ENCODE data around the gene HLA-A. TPM values are rescaled to one million over a fixed set of nuclear protein-coding genes. Genes with fewer than 3 reads are reported as not detected.

Gene HLA-A
- total and polyA plus RNA-seq, 2 of the 13 experiments (the other 11 are each of a cell fraction or from before 2014, with no cell fraction given), result 345 to 527 TPM

DNA sequence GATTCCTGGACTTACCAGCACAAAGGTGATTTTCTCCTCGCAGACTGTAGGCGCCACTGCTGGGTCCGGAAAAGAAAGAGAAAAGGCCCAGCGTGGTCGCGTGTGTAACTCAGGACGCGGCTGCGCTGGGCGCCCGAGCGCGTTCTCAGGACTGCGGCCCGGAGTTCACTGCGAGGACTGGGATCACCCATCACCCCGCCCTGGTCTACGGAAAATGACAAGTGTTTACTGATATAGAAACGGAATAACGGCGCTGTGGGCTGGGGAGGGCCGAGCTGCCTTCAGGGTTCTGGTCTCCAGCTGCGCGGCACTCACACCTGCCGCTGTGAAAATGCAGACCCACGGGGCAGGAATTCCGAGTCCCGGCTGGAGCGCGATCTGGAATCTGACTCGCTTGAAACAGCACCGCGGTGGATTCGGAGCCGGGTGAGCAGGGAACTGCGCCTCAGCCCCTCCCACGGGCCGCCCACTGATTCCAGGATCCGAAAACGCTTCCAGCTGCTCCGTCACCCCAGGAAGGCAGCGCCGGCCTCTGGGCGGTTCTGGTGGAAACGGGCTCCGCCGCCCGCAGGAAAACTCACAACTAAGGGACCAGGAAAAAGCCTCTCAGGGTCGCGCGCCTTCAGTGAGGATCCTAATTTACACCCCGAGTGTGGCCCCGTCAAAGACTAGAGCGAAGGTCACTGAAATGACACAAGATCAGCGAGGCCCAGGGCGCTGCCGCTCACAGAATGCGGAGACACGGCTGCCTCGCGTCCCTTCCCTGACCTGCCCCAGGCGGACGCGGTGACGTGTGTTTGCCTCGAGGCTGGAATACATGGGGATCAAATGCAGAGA is 34.5 kb downstream of the HLA-A start (continued):
- peak; percentile 59; the same call in 1 of the 2 replicates for TF ChIP-seq ZNF564 (CRISPR knock-in tag; IDR thresholded peaks at IDR 0.05)
- no peak for TF ChIP-seq MBNL3 (CRISPR knock-in tag; conservative IDR thresholded peaks at IDR 0.05)
- no peak for TF ChIP-seq NFIC (IDR thresholded peaks at IDR 0.05; ENCODE audit: low read length)
- TF ChIP-seq TCF12 (IDR thresholded peaks at IDR 0.05), result no peak
- TF ChIP-seq TCF12 (CRISPR knock-in tag; IDR thresholded peaks at IDR 0.05), result no peak
- TF ChIP-seq, protein P1, sequence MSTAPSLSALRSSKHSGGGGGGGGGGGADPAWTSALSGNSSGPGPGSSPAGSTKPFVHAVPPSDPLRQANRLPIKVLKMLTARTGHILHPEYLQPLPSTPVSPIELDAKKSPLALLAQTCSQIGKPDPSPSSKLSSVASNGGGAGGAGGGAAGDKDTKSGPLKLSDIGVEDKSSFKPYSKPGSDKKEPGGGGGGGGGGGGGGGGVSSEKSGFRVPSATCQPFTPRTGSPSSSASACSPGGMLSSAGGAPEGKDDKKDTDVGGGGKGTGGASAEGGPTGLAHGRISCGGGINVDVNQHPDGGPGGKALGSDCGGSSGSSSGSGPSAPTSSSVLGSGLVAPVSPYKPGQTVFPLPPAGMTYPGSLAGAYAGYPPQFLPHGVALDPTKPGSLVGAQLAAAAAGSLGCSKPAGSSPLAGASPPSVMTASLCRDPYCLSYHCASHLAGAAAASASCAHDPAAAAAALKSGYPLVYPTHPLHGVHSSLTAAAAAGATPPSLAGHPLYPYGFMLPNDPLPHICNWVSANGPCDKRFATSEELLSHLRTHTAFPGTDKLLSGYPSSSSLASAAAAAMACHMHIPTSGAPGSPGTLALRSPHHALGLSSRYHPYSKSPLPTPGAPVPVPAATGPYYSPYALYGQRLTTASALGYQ (CRISPR knock-in tag; IDR thresholded peaks at IDR 0.05), result peak; percentile 67; the same call in 1 of the 2 replicates
- TF ChIP-seq ZNF383 (CRISPR knock-in tag; IDR thresholded peaks at IDR 0.05; ENCODE audit: borderline replicate concordance), result no peak
- TF ChIP-seq ZNF558 (CRISPR knock-in tag; IDR thresholded peaks at IDR 0.05; ENCODE audit: borderline replicate concordance), result no peak
- no peak for TF ChIP-seq TBL1XR1 (IDR thresholded peaks at IDR 0.05; ENCODE audit: borderline replicate concordance, low read length, partially characterized antibody)
- TF ChIP-seq, protein P2, sequence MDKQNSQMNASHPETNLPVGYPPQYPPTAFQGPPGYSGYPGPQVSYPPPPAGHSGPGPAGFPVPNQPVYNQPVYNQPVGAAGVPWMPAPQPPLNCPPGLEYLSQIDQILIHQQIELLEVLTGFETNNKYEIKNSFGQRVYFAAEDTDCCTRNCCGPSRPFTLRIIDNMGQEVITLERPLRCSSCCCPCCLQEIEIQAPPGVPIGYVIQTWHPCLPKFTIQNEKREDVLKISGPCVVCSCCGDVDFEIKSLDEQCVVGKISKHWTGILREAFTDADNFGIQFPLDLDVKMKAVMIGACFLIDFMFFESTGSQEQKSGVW (CRISPR knock-in tag; IDR thresholded peaks at IDR 0.05; ENCODE audit: borderline replicate concordance), result no peak
- no peak for TF ChIP-seq CCAR2 (optimal IDR thresholded peaks at IDR 0.05; ENCODE audit: low read depth, low read length)
- TF ChIP-seq ZNF563 (CRISPR knock-in tag; IDR thresholded peaks at IDR 0.05), result no peak
- peak; percentile 79 for TF ChIP-seq RBFOX2 (IDR thresholded peaks at IDR 0.05; ENCODE audit: low read depth, low read length)
- TF ChIP-seq, protein P3, sequence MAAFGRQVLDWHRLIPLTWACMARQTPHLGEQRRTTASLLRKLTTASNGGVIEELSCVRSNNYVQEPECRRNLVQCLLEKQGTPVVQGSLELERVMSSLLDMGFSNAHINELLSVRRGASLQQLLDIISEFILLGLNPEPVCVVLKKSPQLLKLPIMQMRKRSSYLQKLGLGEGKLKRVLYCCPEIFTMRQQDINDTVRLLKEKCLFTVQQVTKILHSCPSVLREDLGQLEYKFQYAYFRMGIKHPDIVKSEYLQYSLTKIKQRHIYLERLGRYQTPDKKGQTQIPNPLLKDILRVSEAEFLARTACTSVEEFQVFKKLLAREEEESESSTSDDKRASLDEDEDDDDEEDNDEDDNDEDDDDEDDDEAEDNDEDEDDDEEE (CRISPR knock-in tag; IDR thresholded peaks at IDR 0.05), result no peak
- no peak for TF ChIP-seq ZNF577 (CRISPR knock-in tag; IDR thresholded peaks at IDR 0.05; ENCODE audit: borderline replicate concordance, low read depth)
- TF ChIP-seq GABPA (IDR thresholded peaks at IDR 0.05; ENCODE audit: low read depth, low read length), result no peak
- no peak for TF ChIP-seq GABPA (CRISPR knock-in tag; IDR thresholded peaks at IDR 0.05; ENCODE audit: low read depth)
- TF ChIP-seq, protein P4, sequence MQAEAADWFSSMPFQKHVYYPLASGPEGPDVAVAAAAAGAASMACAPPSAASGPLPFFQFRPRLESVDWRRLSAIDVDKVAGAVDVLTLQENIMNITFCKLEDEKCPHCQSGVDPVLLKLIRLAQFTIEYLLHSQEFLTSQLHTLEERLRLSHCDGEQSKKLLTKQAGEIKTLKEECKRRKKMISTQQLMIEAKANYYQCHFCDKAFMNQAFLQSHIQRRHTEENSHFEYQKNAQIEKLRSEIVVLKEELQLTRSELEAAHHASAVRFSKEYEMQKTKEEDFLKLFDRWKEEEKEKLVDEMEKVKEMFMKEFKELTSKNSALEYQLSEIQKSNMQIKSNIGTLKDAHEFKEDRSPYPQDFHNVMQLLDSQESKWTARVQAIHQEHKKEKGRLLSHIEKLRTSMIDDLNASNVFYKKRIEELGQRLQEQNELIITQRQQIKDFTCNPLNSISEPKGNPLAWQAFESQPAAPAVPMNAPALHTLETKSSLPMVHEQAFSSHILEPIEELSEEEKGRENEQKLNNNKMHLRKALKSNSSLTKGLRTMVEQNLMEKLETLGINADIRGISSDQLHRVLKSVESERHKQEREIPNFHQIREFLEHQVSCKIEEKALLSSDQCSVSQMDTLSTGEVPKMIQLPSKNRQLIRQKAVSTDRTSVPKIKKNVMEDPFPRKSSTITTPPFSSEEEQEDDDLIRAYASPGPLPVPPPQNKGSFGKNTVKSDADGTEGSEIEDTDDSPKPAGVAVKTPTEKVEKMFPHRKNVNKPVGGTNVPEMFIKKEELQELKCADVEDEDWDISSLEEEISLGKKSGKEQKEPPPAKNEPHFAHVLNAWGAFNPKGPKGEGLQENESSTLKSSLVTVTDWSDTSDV (CRISPR knock-in tag; IDR thresholded peaks at IDR 0.05), result peak; percentile 61; the same call in 1 of the 2 replicates
- TF ChIP-seq ZNF790 (CRISPR knock-in tag; IDR thresholded peaks at IDR 0.05; ENCODE audit: borderline replicate concordance), result no peak
- TF ChIP-seq, protein P5, sequence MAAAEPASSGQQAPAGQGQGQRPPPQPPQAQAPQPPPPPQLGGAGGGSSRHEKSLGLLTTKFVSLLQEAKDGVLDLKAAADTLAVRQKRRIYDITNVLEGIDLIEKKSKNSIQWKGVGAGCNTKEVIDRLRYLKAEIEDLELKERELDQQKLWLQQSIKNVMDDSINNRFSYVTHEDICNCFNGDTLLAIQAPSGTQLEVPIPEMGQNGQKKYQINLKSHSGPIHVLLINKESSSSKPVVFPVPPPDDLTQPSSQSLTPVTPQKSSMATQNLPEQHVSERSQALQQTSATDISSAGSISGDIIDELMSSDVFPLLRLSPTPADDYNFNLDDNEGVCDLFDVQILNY (CRISPR knock-in tag; conservative IDR thresholded peaks at IDR 0.05), result peak; percentile 63; the same call in 1 of the 2 replicates

Data from HepG2 (cell line).